IPS-18c (cell line): Measurements from ENCODE around the gene FBLN5.

ENCODE experiments used
- H3K4me3 ChIP-seq: 2 replicates; pipeline ENCODE4 v1.7.0; 2013; ENCODE audit warnings: low read depth, mild to moderate bottlenecking, low read length, moderate library complexity; ENCODE audit not compliant: insufficient read depth
- H3K9me3 ChIP-seq: one replicate; pipeline ENCODE4 v1.6.1; 2013; ENCODE audit warnings: mild to moderate bottlenecking, low read length, moderate library complexity; ENCODE audit not compliant: control insufficient read depth, insufficient read depth

The FBLN5 gene, protein sequence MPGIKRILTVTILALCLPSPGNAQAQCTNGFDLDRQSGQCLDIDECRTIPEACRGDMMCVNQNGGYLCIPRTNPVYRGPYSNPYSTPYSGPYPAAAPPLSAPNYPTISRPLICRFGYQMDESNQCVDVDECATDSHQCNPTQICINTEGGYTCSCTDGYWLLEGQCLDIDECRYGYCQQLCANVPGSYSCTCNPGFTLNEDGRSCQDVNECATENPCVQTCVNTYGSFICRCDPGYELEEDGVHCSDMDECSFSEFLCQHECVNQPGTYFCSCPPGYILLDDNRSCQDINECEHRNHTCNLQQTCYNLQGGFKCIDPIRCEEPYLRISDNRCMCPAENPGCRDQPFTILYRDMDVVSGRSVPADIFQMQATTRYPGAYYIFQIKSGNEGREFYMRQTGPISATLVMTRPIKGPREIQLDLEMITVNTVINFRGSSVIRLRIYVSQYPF

DNA sequence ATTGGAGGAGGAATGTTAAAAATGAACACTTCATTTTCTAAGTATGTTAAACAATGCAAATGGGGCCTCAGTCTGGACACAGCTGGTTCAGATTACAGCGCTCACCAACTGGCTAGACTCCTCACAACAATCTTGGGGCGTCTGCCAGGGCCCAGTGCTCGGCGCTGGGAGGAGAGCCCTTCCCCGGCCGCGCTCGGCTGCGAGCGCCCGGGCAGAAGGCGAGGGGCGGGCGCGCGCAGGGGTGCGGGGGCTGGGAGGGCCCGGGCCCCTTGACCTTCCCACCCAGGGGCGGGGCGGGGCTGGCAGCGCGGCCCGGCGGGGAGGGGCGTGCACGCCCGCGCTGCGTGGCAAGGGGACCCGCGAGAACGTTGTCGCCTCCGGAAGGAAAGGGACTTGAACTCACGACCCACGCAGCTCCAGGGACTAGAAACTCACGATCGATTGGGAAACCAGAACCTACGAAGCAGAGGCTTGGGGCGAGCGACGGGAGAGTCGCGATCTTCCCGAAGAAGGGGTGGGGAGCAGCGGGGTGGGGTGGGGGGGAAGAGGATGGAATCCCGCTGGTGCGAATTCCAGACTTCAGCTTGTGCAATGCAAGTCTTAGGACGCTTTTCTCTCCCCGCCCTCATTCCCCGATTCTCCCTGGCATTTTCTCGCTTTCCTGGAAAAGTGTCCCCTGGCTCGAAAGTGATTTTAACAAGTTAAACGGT is at the start of gene FBLN5:
TSS of gene FBLN5 (minus strand) at position 220 of the 710 bp plus-strand sequence. CDS start 465 bp downstream, outside the sequence.
- Histone ChIP-seq H3K4me3 (peak within 1 kb of the TSS; percentile 61), H3K9me3 (no peaks in the 10 kb centered on the region)

DNA sequence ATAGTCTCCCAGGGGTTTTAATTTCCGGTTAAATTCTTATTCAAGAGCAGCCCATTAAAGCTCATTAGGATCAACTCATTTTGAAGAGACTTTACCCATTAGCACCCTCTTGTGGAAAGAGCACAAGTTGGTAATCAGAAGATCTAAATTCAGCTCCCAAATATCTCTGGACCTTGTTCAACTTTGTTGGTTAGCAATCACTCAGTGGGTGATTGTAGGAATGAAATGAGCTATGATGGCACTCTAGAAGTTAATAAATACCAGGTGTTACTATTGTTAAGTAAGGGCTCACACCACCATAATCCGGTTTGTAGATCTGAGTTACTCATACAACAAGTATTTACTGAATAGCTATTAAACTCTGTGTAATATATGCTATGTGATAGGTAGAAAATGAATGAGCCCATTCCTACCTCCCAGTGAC is 49.5 kb upstream of the FBLN5 start:
- H3K4me3 ChIP-seq = no peak overlapping the region

DNA sequence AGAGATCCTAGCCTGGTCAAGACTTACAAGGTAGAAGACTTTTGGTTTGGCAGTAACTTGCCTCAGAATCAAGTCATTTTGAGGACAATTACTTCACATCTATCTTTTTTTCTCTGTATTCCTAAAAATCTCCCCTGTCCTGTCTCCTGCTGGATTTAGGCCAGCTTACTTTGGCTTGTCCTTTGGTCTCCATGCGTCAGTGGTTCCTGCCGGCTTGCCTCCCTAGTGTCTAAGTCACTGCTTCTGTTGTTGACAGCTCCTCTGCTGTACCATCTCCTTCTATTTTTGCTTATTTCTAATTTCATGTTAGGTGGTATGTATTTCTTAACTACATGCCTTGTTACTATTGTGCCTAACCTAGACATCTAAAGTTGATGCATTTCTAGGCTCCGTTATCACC is 39.7 kb upstream of the FBLN5 start:
- no peak overlapping the region for H3K4me3 ChIP-seq
- H3K9me3 ChIP-seq = no peaks in the 10 kb centered on the region

More for the DNA sequence above, 49.5 kb upstream of the FBLN5 start:
- no peaks in the 10 kb centered on the region for H3K9me3 ChIP-seq

DNA sequence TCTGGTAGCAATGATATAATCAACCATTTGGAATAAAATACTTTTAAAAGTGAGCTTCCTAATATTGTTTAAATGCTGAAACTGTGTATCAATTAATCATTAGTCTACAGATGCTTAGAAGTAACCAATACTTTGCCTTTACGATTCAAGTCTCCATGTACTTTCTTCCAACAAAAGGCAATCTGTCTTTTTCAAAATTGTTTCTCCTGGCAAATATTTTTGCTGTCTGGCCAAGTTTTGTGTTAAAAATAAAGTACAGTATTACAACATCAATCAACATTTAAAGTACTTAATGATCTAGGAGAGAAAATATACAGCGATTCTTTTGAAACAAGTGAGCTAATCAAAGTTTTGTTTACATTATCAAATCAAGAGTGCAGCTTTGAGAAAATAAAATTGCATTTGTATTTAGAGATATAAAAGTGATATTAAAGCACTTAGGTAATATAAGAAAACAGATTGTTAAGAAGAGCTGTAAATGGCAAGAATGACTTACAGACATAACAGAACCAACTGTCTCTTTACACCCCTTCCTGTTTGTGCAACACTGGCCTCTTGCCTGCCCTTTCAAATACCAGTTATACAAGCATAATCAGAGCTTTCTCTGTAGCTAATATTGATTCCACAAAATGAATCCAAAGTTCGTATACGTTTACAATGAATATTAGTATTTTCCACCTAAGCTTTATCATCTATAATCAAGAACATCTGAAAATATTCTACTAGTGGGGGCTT is 38.2 kb upstream of the FBLN5 start:
- Histone ChIP-seq H3K4me3 (no peak overlapping the region), H3K9me3 (no peaks in the 10 kb centered on the region)

DNA sequence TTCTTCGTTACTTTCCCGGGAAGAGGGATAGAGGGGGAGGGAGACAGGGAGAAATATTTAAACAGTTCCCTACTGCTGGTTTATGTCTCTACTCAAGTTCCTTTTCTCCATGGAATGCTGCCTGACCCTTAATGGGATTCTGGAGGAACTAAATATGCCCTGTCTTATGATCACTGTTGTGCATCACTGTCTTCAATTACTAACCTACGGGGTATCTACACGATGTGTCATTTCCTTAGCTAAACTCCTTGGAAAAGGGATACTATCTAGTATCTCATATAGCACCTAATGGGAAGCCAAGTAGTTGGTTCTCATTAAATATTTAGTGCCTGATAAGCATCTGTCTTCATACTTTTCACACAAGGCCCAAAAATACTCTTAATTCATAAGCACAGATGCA is 37.5 kb upstream of the FBLN5 start:
- Histone ChIP-seq H3K9me3 (no peaks in the 10 kb centered on the region), H3K4me3 (no peak overlapping the region)

DNA sequence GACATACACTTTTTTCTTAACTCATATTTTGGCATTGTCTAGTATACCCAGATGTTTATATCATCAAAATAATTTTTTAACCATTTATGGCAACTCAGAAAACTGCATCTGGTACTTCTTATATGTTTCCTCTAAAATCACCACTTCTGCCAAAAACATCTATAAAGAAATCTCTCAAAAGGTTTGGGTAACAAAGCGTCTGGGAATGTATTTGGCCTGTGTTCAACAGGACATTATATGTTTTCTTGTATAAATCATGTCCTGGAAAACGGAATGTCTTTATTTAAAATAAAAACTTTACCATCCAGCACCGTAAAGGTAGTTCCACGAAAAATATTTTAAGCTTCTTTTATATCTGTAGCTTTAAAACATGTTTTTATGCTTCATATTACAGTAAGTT is 36.1 kb upstream of the FBLN5 start:
- no peaks in the 10 kb centered on the region for H3K9me3 ChIP-seq

DNA sequence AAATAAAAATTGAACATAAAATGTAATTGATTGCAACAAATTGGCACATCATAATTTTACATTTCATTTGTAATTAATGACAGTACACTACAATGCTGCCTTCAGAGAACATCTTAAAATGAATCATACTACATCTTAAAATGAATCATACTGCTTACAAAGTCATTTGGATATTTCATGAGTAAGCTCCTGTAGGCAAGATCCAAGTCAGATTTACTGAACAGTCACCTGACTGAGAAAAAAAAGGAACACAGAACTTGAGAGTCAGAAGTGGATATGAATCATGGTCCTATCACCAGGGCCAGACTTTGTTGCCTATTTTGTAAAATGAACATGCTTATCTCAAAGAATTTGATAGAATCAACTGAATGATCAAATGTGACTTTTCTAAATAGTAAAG is 32.7 kb upstream of the FBLN5 start:
- H3K9me3 ChIP-seq = no peaks in the 10 kb centered on the region
- no peak overlapping the region for H3K4me3 ChIP-seq

More for the DNA sequence above, 36.1 kb upstream of the FBLN5 start:
- no peak overlapping the region for H3K4me3 ChIP-seq

DNA sequence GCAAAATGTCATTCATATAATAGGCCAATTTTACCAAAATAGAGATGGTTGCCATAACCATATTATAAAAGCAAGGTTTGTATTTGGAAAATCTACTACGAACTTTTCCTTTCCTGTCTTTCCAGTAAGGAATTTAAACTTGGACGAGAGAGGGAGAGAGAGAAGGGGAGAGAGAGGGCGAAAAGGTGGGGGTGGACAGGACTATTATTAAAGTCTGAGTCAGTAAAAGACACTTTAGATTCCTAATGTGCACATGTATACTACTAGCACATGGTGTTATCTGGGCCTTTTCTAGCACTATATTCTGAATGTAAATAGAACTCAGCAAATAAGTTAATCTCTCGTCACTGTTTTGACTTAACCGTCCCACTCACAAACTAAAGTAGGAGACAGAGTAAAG is 30.4 kb upstream of the FBLN5 start:
- Histone ChIP-seq H3K4me3 (no peak overlapping the region), H3K9me3 (no peaks in the 10 kb centered on the region)

DNA sequence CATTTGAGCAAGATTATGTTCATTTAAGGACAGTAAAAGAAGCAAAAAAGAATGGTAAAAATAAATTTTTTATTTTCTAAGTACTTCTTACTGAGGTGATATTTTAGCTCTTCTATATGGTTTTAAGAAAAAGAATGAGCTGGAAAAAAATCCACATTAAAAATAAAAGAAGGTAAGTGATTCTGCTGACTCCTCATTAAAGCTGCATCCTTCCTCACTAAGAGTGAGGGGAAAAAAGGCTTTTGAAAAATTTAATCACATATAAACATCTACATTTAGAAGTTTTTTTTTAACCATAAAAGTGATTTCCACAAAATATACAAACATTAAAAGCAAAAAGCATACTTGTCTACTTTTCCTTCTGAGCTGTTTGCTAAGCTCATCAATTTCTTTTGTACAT is 28.3 kb upstream of the FBLN5 start:
- Histone ChIP-seq H3K9me3 (no peaks in the 10 kb centered on the region), H3K4me3 (no peak overlapping the region)

DNA sequence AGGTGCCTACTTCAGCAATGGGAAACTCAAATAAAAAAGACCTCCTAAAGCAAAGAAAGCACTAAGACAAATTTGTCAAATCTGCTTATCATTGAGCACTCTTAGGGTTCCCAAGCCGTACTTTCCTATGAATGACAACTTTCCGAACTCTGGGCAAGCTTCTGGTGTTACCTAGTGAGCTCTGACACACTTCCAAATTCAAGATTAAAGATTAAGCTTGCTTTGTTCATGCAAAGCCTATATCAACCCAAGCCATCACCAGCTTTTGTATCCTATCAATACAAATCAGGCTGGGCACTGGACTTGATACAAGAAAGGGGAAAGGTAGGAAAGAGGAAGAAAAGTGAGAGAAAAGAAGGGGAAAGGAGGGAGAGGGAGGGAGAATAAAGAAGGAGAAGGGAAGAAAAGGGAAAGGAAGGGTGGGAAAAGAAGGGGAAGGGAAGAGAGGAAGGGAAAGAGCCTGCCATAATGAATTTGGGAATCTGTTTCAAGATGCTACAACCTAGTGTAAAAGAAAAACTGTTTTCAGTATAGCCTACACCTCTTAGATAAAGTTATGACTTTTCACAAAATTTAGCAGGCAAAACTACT is 23.8 kb upstream of the FBLN5 start:
- Histone ChIP-seq H3K9me3 (no peaks in the 10 kb centered on the region), H3K4me3 (no peak overlapping the region)

DNA sequence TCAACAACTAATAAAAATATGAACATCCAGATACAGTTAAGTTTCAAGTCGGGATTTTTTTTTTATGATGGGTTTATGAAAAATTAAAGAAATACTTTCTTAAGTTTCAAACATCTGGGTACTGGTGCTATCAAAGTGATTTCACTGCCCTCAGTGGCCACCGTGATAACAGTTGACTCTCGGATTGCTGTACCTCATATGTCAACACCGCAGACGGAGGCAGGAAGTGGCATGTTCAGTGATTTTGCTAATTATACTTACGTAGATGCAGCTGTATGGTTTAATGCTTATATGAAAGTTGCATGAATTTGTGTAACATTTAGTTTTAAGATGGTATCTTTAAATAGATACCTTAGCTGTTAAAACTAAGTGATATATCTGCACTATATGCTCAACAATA is 20.8 kb upstream of the FBLN5 start:
- H3K9me3 ChIP-seq = no peaks in the 10 kb centered on the region
- H3K4me3 ChIP-seq = no peak overlapping the region

DNA sequence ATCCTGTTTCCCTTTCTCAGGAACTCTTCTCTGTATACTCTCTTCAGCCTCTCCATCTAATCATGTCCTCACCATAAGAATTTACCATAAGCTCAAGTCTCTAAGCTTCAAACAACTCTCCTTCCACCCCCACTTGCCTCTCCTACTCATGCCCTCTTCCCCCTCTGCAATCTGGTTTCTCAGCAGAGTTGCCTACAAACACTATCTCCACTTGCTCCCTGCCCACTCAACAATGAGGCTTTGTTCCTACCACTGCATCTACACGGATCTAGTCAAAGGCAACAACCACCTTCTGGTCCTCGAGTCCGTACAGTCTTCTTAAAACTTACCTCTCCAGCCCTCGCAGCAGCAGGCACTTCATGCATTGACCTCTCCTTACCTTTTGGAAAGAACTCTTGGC is 17.2 kb upstream of the FBLN5 start:
- Histone ChIP-seq H3K9me3 (no peaks in the 10 kb centered on the region), H3K4me3 (no peak overlapping the region)

DNA sequence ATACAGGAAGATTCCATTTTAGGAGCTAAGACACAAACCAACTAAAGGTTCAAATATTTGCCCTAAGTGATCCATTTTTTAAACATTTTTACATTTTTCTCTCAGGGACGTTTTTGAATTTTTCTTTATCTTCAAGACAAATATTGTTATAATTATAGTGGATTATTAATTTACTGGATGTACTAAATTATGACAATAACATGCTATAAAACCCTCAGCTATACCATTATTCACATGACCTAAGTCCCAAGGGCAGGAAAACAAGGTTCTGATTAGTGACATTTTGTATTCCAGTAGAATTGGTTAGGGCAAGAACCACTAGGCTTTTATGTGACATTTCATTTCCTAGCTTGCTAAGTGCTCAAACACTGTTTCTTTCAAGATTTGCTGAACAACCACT is 16.5 kb upstream of the FBLN5 start:
- H3K9me3 ChIP-seq = no peaks in the 10 kb centered on the region
- no peak overlapping the region for H3K4me3 ChIP-seq

DNA sequence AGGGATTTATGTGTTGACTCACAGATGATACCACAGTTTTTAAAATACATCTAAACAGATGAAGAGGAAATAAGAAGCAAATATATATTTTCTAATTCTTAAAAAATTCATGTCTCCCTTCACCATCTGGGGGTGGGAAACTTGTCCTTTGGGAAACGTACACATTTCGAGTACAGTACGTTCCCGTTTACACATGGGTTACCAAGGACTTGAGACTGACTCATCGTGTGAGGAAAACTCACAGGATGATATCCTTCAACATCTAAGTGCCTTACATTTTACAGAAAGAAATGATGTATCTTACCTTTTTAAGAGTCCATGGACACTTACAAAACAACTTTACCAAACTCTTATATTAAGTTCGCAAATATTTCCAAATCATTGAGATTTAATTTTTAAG is 16.0 kb upstream of the FBLN5 start:
- no peaks in the 10 kb centered on the region for H3K9me3 ChIP-seq
- no peak overlapping the region for H3K4me3 ChIP-seq

DNA sequence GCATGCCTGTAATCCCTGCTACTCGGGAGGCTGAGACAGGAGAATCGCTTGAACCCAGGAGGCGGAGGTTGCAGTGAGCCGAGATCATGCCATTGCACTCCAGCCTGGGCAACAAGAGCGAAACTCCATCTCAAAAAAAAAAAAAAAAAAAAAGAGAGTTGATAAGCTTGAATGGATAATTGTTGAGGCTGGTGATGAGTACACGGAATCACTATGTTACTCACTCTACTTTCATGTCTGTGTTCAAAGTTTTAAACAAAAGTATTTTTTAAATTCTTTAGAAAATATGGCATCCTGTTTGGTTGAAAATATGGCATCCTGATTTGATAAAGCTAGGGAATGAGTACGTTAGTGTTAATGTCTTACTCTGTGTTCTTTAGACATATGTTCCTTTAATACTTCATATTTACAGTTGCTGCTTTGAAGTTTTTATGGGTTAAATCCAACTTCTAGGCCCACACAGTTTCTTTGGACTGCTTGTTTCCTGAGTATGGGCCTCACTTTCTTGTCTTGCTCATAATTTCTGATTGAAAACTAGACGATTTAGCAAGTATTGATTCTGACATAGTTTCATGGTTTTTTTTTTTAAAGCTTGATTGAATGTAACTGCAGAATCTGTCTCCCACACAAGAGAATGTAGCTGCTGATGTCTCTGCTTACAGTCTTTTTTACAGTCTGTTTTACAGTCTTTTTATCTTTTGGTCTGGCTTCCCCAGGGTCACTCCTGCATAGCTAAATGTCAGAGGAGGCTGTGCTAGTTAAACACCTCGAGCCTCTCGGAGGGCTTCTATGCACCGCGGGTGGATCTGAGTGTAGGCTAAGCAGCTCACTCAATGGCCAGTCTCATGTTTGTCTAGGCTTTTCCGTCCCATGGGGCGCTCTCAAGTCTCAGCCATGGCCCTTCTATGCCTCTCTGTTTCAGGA is 14.1 kb upstream of the FBLN5 start:
- H3K9me3 ChIP-seq = no peaks in the 10 kb centered on the region
- no peak overlapping the region for H3K4me3 ChIP-seq

DNA sequence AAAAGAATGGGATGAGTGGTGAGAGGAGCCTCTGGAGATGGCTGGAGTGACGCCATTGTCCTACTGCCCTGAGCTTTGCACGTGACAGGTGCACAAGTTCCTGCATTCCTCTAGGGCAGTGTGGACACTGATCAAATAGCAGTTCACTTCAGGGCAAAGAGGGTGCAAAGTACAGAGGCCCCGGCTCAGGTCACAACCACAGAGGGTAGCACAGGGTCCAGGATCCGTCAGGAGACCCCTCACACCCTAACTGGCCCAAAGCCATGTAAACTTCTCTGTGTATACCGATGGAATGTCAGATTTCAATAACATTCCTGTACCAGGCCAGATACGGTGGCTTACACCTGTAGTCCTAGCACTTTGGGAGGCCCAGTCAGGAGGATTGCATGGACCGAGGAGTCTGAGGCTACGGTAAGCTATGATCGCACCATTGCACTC is 10.4 kb upstream of the FBLN5 start:
- no peak overlapping the region for H3K4me3 ChIP-seq
- no peaks in the 10 kb centered on the region for H3K9me3 ChIP-seq
